Peyer's patch (tissue), 4 donors: ENCODE measurements around the gene SFI1.

ENCODE experiments used
- CTCF ChIP-seq, 6 experiments: fragments of 450-650 bp in 4 of 6; fragments of 200-600 bp in 2 of 6; sonication (generic) in 1 of 6; IDR thresholded peaks; one replicate each; pipeline ENCODE4 v1.5.1; 2017 to 2019; ENCODE audit warnings: antibody characterized with exemption in 6 of 6, mild to moderate bottlenecking in 3 of 6, moderate library complexity in 1 of 6
- POLR2A ChIP-seq, 2 donors: fragments of 450-650 bp; IDR thresholded peaks; one replicate each; pipeline ENCODE4 v1.5.1; 2017; ENCODE audit warnings: antibody characterized with exemption in 2 of 2, mild to moderate bottlenecking in 2 of 2, moderate library complexity in 2 of 2

- no peak for TF ChIP-seq CTCF (IDR thresholded peaks at IDR 0.05)
- TF ChIP-seq POLR2A (IDR thresholded peaks at IDR 0.05), result no peak
Observed at GRCh38 chr22:31497148-31497938, 1.0 kb downstream of the SFI1 start.
